Measurements from ENCODE around the gene PF4V1. TPM values are rescaled to one million over a fixed set of nuclear protein-coding genes. Genes with fewer than 3 reads are reported as not detected.
A peak's percentile ranks its signal among the peaks of the same experiment; 100 is the strongest.

Gene PF4V1
- total RNA-seq, 1 experiment from 2014 or later = not detected

- Histone ChIP-seq H3K27ac (no peak within 1 kb of the TSS), H3K4me1 (no peaks in the 10 kb centered on the region), H3K9me3 (replicated peaks) (no peaks in the 10 kb centered on the region), H3K27me3 (no peaks in the 10 kb centered on the region), H3K36me3 (no peaks in the 10 kb centered on the region), H3K4me3 (peak within 1 kb of the TSS; percentile 27)
- DNase-seq = peak; percentile 13 to 29
These were observed 16.5 kb upstream of the PF4V1 start, which contains the start of gene CXCL6 for GRCh38 chr4:73836373-73837279. Gene CXCL6, plus strand, starts transcription at chr4:73836678. Its CDS starts 73 bp downstream, at chr4:73836751.

GRCh38 chr4:73839071-73839470 is 14.0 kb upstream of the PF4V1 start:
- no peaks in the 10 kb centered on the region for H3K4me1 ChIP-seq
- H3K27me3 ChIP-seq = no peaks in the 10 kb centered on the region
- H3K36me3 ChIP-seq = no peaks in the 10 kb centered on the region
- no peak overlapping the region for H3K27ac ChIP-seq
- no peak overlapping the region for H3K4me3 ChIP-seq
- H3K9me3 ChIP-seq (replicated peaks) = no peaks in the 10 kb centered on the region
- DNase-seq = no peak

- no peaks in the 10 kb centered on the region for H3K4me1 ChIP-seq
- H3K4me3 ChIP-seq = no peak overlapping the region
- H3K9me3 ChIP-seq (replicated peaks) = no peaks in the 10 kb centered on the region
- DNase-seq = no peak
- H3K27me3 ChIP-seq = no peaks in the 10 kb centered on the region
- no peaks in the 10 kb centered on the region for H3K36me3 ChIP-seq
- H3K27ac ChIP-seq = no peak overlapping the region
These were observed 13.4 kb upstream of the PF4V1 start for GRCh38 chr4:73839715-73840114.

- Histone ChIP-seq H3K4me3 (no peak overlapping the region), H3K36me3 (no peaks in the 10 kb centered on the region), H3K27me3 (no peaks in the 10 kb centered on the region; the same call in 1 of the 2 replicates), H3K4me1 (no peaks in the 10 kb centered on the region), H3K9me3 (replicated peaks) (no peaks in the 10 kb centered on the region), H3K27ac (no peak overlapping the region)
- no peak for DNase-seq
These were observed 11.7 kb upstream of the PF4V1 start for GRCh38 chr4:73841243-73841925.

- Histone ChIP-seq H3K4me1 (no peaks in the 10 kb centered on the region), H3K27ac (no peak overlapping the region), H3K4me3 (no peak overlapping the region), H3K36me3 (no peaks in the 10 kb centered on the region), H3K27me3 (no peaks in the 10 kb centered on the region; the same call in 1 of the 2 replicates), H3K9me3 (replicated peaks) (no peaks in the 10 kb centered on the region)
- DNase-seq = no peak
These were observed 10.4 kb upstream of the PF4V1 start for GRCh38 chr4:73842696-73843095.

GRCh38 chr4:73843369-73843768 is 9.7 kb upstream of the PF4V1 start:
- no peaks in the 10 kb centered on the region for H3K9me3 ChIP-seq (replicated peaks)
- H3K36me3 ChIP-seq = no peaks in the 10 kb centered on the region
- H3K27ac ChIP-seq = no peak overlapping the region
- DNase-seq = no peak
- H3K27me3 ChIP-seq = no peaks in the 10 kb centered on the region; the same call in 1 of the 2 replicates
- no peaks in the 10 kb centered on the region for H3K4me1 ChIP-seq
- no peak overlapping the region for H3K4me3 ChIP-seq

GRCh38 chr4:73844345-73844744 is 8.8 kb upstream of the PF4V1 start:
- no peak overlapping the region for H3K4me3 ChIP-seq
- no peak for DNase-seq
- H3K4me1 ChIP-seq = no peaks in the 10 kb centered on the region
- no peak overlapping the region for H3K27ac ChIP-seq
- no peaks in the 10 kb centered on the region for H3K9me3 ChIP-seq (replicated peaks)
- no peaks in the 10 kb centered on the region; the same call in 1 of the 2 replicates for H3K27me3 ChIP-seq
- H3K36me3 ChIP-seq = no peaks in the 10 kb centered on the region

GRCh38 chr4:73844806-73845205 is 8.3 kb upstream of the PF4V1 start:
- Histone ChIP-seq H3K27ac (no peak overlapping the region), H3K27me3 (no peaks in the 10 kb centered on the region; the same call in 1 of the 2 replicates), H3K36me3 (no peaks in the 10 kb centered on the region), H3K4me1 (no peaks in the 10 kb centered on the region), H3K9me3 (replicated peaks) (no peaks in the 10 kb centered on the region), H3K4me3 (no peak overlapping the region)
- no peak for DNase-seq

GRCh38 chr4:73847526-73848182 is 5.4 kb upstream of the PF4V1 start:
- Histone ChIP-seq H3K27ac (no peak overlapping the region), H3K4me1 (no peaks in the 10 kb centered on the region), H3K4me3 (no peak overlapping the region), H3K36me3 (no peaks in the 10 kb centered on the region), H3K27me3 (no peaks in the 10 kb centered on the region; the same call in 1 of the 2 replicates), H3K9me3 (replicated peaks) (no peaks in the 10 kb centered on the region)
- DNase-seq = no peak

- H3K36me3 ChIP-seq = no peaks in the 10 kb centered on the region
- no peaks in the 10 kb centered on the region for H3K9me3 ChIP-seq (replicated peaks)
- H3K27me3 ChIP-seq = no peaks in the 10 kb centered on the region; the same call in 1 of the 2 replicates
- no peak overlapping the region for H3K4me3 ChIP-seq
- no peak overlapping the region for H3K27ac ChIP-seq
- H3K4me1 ChIP-seq = no peaks in the 10 kb centered on the region
- DNase-seq = no peak
These were observed 4.8 kb upstream of the PF4V1 start for GRCh38 chr4:73848183-73848777.

- no peaks in the 10 kb centered on the region for H3K4me1 ChIP-seq
- no peaks in the 10 kb centered on the region for H3K9me3 ChIP-seq (replicated peaks)
- H3K27me3 ChIP-seq = no peaks in the 10 kb centered on the region; the same call in 1 of the 2 replicates
- no peak for DNase-seq
- no peak overlapping the region for H3K4me3 ChIP-seq
- no peaks in the 10 kb centered on the region for H3K36me3 ChIP-seq
- no peak overlapping the region for H3K27ac ChIP-seq
These were observed 2.7 kb upstream of the PF4V1 start for GRCh38 chr4:73850261-73850970.

GRCh38 chr4:73851293-73851692 is 1.8 kb upstream of the PF4V1 start:
- no peak for DNase-seq
- Histone ChIP-seq H3K4me1 (no peaks in the 10 kb centered on the region), H3K27ac (no peak overlapping the region), H3K27me3 (no peaks in the 10 kb centered on the region), H3K9me3 (replicated peaks) (no peaks in the 10 kb centered on the region), H3K36me3 (no peaks in the 10 kb centered on the region), H3K4me3 (no peak overlapping the region)

- H3K4me3 ChIP-seq = no peak overlapping the region
- H3K4me1 ChIP-seq = no peaks in the 10 kb centered on the region
- H3K27me3 ChIP-seq = no peaks in the 10 kb centered on the region
- H3K27ac ChIP-seq = no peak overlapping the region
- H3K36me3 ChIP-seq = no peaks in the 10 kb centered on the region
- no peak for DNase-seq
- no peaks in the 10 kb centered on the region; the same call in 1 of the 2 replicates for H3K9me3 ChIP-seq (replicated peaks)
These were observed 325 bp upstream of the PF4V1 start for GRCh38 chr4:73852771-73853170.

Data from SJCRH30 (cell line).